ENCODE results near the gene HMCES.
A peak's percentile ranks its signal among the peaks of the same experiment; 100 is the strongest.

HMCES gene

DNA sequence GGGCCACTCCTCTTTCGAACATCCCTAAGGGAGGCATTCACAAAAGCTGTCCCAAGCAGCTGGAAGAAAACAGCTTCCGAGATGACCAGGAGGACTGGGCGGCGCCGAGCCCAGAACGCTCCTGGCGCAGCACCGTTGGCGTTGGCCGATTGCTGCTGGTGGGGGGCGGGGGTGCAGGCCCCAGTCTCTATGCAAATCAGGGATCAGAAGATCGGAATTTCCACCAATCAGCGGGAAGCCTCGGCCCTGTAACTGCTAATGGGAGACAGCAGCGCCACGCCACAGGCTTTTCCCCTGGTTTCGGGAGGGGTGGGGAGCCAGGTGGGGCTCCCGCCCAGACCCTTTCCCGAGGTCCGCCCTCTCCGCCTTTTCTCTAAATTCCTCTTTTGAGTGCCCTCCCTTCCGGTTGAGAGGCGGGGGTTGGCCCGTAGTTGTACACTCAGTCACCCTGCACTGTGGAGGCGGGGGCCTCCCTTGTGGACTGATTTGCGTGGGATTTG is 27.0 kb downstream of the HMCES start:
- DNase-seq: no peak

- no peak for DNase-seq
Measured at GRCh38 chr3:129308636-129309035, 30.0 kb downstream of the HMCES start.

GRCh38 chr3:129310111-129311011 is 31.7 kb downstream of the HMCES start:
- DNase-seq: no peak

DNA sequence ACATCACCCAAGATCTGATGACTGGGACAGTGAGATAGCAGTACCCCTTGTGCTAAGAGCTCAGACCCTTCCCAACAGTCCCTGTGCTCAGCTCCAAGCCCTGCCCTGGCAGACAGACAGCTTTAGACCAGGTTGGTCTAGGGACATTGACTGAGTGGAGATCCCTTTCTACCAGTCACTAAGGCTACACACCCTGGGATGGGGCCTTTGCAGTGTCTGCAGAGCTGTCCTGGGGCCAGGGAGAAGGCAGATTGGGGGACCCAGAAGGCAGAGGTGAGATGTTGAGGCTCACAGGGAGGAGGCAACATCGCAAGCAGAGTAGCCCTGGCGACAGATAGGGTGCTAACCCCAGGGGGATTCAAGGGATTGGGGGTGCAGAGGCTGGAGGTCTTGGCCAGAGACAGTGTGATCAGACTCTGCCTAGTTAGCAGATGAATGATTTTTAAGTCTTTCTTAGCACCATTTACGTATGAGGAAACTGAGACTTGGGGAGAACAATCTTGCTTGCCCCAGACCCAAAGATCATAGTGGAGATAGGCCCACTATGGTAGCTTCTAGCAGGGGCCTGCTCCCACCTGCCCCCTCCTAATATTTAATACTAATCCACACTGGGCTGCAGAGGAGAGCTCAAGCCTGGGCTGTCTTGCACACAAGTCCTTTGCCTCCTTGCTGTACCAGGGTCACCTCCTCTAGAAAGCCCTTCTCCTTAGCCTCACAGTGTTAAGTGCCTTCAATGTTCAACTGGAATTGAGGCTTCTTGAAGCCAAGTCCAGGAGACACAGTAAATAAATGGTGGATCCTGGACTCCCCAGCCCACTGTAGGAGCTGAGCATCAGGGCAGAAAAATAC is 32.6 kb downstream of the HMCES start:
- no peak for DNase-seq

DNA sequence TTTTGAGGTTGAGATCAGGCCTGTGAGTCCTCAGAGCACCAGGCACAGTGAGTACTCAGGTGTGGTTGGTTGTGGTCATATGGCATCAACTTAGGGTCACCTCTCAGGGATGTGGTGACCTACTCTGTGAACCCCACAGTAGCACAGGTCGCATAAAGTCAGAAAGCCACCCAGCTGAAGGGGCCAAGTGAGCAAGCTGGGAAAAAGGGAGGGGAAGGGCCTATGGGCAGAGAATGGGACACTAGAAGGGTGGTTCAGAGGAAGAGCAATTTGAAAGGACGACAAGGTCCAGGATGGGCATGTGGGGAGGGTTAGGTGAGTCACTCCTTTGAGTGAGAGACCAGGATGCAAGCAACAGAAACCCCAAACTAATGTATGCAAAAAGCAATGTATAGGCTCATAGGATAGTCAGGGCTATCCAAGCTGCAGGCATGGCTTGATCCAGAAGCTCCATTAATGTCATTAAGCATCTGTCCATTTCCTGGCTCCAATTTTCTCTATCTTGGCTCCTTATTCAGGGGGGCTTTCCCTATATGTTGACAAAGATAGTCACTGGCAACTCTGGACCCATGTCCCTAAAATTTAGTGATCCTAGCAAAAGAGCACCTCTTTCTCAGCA is 33.5 kb downstream of the HMCES start:
- DNase-seq: no peak

- no peak for DNase-seq
Measured at GRCh38 chr3:129312671-129313414, 34.2 kb downstream of the HMCES start.

DNA sequence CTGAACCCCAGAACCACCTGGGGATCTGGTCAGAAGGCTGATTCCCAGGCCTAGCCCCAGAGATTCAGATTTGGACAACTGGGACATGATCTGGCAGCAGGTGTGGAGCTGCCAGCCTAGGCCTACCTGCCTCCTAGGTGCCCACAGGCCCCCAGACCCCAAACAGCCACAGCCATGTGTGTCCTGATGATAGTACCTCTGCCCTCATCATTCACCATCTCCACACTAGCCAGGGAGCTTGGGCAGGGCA is 34.7 kb downstream of the HMCES start:
- no peak for DNase-seq

GRCh38 chr3:129313665-129314385 is 35.2 kb downstream of the HMCES start:
- DNase-seq: no peak

DNA sequence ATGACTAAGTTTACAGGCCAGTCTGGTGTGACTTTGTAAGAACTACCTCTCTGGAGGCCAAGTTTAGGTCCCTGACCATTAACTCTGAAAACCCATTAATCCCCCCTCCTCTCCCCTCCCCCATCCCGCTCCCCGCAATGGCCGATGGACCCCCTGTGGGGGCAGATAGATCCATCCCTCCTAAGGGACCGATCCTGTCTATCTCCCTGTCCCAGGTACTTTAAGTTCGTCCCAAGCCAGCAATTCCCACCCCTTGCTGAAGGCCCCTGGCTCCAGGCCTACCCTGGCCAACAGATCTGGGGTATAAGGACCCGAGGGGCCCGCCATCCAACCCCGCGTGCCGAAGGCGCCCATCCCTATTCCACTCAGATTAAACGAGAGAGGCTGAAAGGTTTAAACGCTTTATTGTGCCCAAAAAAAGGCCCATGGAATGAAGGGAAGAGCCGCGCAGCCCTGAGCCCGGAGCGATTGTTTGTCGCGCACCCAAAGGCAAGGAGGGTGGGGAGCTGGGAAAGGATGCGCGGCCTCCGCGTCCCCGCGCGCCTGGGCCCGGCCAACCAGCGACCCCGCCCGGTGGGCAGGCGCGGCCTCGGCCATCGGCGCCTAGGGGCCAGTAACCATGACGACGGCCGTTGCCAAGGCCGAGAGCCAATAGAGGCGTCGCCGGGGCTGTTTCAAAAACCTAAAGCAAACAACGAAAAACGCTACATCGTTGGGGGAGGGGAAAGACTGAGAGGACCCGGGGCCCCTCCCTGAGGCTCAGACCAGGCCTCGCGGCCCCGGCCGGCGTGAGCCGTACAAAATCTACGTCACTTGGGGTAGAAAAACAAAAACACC is 35.9 kb downstream of the HMCES start:
- peak; percentile 32 for DNase-seq

DNA sequence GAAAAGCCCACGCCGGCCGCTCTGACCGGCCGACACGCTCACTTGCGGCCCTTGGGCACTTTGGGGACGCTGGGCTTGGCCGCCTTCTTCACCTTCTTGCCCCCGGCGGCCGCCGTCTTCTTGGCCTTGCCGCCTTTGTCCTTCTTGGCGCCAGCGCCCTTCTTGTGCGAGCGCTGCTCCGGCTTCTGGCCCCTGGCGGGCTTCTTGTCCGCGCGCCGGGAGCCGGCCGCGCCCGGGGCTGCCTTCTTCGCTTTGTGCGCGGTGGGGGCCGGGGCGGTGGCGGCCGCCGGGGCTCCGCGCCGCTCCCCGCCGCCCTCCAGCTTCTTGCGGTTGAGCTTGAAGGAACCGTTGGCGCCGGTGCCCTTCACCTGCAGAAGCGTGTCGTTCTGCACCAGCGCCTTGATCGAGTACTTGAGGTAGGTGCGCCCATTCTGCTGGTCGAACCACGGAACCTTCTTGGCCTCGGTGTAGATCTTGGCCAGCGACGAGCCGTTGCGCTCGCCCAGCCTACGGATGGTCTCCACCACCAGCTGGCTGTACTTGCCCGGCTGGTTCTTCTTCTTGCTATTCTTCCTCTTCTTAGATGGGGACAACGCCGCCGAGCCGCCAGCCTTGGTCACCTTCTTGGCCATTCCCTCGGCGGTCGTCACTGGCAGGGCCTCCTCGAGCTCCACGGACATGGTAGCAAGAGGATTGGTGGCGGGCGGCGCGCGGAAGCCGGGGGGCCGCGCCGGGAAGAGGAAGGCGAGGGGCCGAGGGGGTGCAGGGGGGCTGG is 36.7 kb downstream of the HMCES start:
- no peak for DNase-seq

- DNase-seq: no peak
Measured at GRCh38 chr3:129315998-129316247, 37.3 kb downstream of the HMCES start.

GRCh38 chr3:129316248-129317013 is 37.8 kb downstream of the HMCES start:
- peak; percentile 93 for DNase-seq

DNA sequence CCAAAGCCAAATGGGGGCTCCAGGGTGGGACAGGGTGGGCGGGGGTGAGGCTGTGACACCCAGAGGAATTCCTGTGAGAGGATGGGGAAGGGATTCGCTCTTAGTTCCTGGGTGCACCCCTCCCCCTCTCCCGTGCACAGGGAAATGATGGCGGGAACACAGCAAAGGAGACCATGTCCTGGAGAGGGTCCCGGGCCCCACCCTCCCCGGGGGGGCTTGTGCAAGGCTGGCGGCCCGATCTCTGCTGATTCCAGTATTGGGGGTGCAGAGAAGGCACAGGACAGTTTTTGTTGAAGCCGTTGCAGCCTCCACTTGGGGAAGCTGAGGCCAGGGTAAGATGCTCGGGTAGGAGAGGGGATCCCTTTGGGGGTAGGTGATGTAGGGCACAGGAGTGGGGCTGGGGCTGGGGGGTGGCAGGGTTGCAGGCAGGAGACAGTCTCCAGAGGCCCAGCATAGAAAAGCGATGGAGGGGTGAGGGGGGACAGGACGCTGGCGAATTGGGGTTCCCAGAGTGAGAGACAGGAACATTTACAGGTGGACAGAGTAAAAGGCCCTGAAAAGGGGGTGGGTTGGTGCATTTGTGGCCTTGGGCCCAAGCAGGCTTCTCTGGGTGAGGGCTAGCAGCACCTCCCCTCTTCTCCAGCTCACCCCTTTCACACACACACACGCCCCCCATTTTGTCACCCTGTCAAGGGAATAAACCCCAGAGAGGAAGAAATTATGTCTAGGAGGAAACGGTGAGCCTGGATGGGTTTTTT is 38.5 kb downstream of the HMCES start:
- no peak for DNase-seq

- no peak for DNase-seq
Measured at GRCh38 chr3:129317848-129318247, 39.2 kb downstream of the HMCES start.

DNA sequence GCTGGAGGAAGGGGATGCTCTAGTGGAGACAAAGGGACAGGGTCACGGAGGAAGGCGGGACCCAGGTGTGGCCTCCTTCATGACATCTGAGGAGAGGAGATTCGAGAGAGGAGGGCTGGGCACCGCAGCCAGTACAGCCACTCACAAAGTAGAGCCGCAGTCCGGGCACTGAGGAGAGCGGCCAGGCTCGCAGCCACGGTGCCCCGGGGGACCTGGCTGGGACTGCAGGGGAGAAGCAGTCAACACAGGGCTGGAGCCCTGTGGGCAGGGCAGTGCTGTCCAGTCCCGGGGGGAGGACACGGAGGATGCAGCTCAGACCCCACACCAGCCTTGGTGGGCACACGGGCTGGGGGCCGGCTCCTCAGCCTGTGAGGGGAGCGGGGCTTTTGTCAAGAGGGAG is 40.3 kb downstream of the HMCES start:
- DNase-seq: no peak

DNA sequence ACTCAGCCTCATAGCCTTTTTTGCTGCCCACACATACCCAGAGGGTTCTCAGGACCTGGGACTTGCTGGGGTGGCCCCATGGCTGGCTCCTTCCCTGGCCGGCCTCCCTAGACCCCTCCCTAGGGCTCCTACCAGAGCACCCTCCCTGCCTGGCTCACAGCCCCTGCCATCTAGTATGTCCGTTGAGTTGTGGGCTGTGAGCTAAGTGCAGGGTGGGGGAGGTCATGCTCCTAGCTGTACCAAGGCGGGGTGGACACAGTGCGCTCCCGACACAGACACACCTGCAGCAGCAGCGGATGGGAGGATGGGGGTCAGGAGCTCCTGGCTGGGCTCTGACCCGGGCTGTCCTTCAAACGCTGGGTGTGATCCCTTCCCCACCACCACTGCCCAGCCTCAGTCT is 41.6 kb downstream of the HMCES start:
- DNase-seq: no peak

DNA sequence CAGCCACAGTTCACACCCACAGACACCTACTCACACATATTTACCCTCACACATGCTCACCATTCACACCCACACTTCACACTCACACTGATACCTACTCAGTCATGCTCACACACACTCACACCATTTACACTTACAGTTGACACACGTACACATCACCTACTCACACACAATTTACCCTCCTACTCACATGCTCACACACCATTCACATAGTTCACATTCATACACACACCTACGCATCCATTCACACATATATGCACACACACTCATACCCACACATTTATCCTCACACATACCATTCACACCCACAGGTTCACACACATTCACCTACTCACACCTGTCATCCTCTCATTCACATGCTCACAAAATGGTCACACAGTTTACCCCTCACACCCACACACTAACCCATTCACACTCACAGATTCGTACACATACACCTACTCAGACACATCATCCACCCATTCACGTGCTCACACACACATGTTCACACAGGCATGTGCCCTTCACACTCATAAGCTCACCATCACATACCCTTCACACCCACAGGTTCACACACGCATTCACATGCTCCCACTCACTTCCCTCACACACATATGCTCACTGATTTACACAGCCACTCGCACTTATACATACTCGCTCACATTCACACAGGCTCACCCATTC is 42.3 kb downstream of the HMCES start:
- DNase-seq: no peak

GRCh38 chr3:129321887-129322286 is 43.2 kb downstream of the HMCES start:
- no peak for DNase-seq

Data from KG1 (cell line).